ENCODE data around the gene MACC1.

DNA sequence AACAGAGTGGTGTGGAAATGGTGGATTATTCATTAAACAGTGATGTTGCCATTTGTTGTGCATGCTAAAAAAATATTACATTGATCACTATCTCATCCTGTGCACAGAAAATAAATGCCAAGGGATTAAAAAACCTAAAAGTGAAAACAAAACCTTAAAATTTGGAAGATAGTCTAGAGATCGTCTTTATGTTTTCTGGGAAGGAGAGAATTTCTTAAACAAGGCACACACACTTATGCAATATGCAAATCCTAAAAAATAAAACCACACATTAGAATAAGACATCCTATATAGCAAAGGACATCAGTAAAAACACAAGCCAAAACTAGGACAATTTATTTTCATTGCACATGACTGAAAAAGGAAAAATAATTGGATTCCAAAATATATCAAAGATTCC lies 54.5 kb downstream of the MACC1 start:
- TF ChIP-seq, protein P1, sequence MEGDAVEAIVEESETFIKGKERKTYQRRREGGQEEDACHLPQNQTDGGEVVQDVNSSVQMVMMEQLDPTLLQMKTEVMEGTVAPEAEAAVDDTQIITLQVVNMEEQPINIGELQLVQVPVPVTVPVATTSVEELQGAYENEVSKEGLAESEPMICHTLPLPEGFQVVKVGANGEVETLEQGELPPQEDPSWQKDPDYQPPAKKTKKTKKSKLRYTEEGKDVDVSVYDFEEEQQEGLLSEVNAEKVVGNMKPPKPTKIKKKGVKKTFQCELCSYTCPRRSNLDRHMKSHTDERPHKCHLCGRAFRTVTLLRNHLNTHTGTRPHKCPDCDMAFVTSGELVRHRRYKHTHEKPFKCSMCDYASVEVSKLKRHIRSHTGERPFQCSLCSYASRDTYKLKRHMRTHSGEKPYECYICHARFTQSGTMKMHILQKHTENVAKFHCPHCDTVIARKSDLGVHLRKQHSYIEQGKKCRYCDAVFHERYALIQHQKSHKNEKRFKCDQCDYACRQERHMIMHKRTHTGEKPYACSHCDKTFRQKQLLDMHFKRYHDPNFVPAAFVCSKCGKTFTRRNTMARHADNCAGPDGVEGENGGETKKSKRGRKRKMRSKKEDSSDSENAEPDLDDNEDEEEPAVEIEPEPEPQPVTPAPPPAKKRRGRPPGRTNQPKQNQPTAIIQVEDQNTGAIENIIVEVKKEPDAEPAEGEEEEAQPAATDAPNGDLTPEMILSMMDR (IDR thresholded peaks at IDR 0.05), result no peak
- TF ChIP-seq TAF1 (IDR thresholded peaks at IDR 0.05; ENCODE audit: borderline replicate concordance, low read depth, low read length), result no peak
- TF ChIP-seq GABPA (IDR thresholded peaks at IDR 0.05; ENCODE audit: low read depth), result no peak
- TF ChIP-seq NFIC (IDR thresholded peaks at IDR 0.05; ENCODE audit: borderline replicate concordance), result no peak
- TF ChIP-seq, protein P2, sequence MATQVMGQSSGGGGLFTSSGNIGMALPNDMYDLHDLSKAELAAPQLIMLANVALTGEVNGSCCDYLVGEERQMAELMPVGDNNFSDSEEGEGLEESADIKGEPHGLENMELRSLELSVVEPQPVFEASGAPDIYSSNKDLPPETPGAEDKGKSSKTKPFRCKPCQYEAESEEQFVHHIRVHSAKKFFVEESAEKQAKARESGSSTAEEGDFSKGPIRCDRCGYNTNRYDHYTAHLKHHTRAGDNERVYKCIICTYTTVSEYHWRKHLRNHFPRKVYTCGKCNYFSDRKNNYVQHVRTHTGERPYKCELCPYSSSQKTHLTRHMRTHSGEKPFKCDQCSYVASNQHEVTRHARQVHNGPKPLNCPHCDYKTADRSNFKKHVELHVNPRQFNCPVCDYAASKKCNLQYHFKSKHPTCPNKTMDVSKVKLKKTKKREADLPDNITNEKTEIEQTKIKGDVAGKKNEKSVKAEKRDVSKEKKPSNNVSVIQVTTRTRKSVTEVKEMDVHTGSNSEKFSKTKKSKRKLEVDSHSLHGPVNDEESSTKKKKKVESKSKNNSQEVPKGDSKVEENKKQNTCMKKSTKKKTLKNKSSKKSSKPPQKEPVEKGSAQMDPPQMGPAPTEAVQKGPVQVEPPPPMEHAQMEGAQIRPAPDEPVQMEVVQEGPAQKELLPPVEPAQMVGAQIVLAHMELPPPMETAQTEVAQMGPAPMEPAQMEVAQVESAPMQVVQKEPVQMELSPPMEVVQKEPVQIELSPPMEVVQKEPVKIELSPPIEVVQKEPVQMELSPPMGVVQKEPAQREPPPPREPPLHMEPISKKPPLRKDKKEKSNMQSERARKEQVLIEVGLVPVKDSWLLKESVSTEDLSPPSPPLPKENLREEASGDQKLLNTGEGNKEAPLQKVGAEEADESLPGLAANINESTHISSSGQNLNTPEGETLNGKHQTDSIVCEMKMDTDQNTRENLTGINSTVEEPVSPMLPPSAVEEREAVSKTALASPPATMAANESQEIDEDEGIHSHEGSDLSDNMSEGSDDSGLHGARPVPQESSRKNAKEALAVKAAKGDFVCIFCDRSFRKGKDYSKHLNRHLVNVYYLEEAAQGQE (IDR thresholded peaks at IDR 0.05; ENCODE audit: low read depth, low read length), result no peak
- TF ChIP-seq POLR2AphosphoS5 (IDR thresholded peaks at IDR 0.05; ENCODE audit: low read depth, low read length), result no peak
